A673 (cell line): ENCODE results near the gene CSNK2B. TPM values are rescaled to one million over a fixed set of nuclear protein-coding genes. Genes with fewer than 3 reads are reported as not detected.
A peak's percentile ranks its signal among the peaks of the same experiment; 100 is the strongest.

Experiments
- BruUV-seq: library from RNA; stranded (reverse); fragments of 400-500 nt; replicated peaks from 2 replicates; lab custom pipeline; 2021; lab: Mats Ljungman, UMichigan
- CTCF ChIA-PET: fragments of 300-600 bp; sonication (Branson Sonifier 250); formaldehyde crosslinking; loops from one replicate; lab custom pipeline; 2022; ENCODE audit warnings: antibody characterized with exemption; lab: Charles Lee
- POLR2A ChIA-PET: fragments of 300-600 bp; sonication (Branson Sonifier 250); formaldehyde crosslinking; loops from one replicate; lab custom pipeline; 2022; ENCODE audit warnings: antibody characterized with exemption; ENCODE audit not compliant: low non-redundant PET; lab: Charles Lee
- DNase-seq: peaks from one replicate; pipeline ENCODE4 v3.0.0-alpha.2; 2015; ENCODE audit warnings: low spot score
- H3K27ac ChIP-seq: fragments of 200-600 bp; sonication (generic); 2 replicates; pipeline ENCODE4 v1.5.1; 2016; ENCODE audit warnings: mixed run types, low read depth, mild to moderate bottlenecking, mixed read lengths, antibody characterized with exemption, low read length; ENCODE audit not compliant: poor library complexity, severe bottlenecking
- H3K27me3 ChIP-seq: fragments of 200-600 bp; sonication (generic); replicated peaks from 2 replicates; pipeline ENCODE4 v1.6.1; 2017; ENCODE audit warnings: mixed run types, low read depth, mild to moderate bottlenecking, mixed read lengths, antibody characterized with exemption, low read length; ENCODE audit not compliant: insufficient read depth, poor library complexity
- H3K36me3 ChIP-seq: fragments of 200-600 bp; sonication (generic); 2 replicates; pipeline ENCODE4 v1.6.1; 2016; ENCODE audit warnings: mixed run types, mild to moderate bottlenecking, mixed read lengths, antibody characterized with exemption, low read length; ENCODE audit not compliant: insufficient read depth, poor library complexity, severe bottlenecking
- H3K4me1 ChIP-seq: fragments of 200-600 bp; sonication (generic); 2 replicates; pipeline ENCODE4 v1.6.1; 2017; ENCODE audit warnings: mixed run types, mild to moderate bottlenecking, mixed read lengths, antibody characterized with exemption, low read length; ENCODE audit not compliant: insufficient read depth, poor library complexity, severe bottlenecking
- H3K4me3 ChIP-seq: fragments of 200-600 bp; sonication (generic); 2 replicates; pipeline ENCODE4 v1.5.1; 2016; ENCODE audit warnings: low read depth, mixed run types, mild to moderate bottlenecking, mixed read lengths, low read length; ENCODE audit not compliant: poor library complexity, severe bottlenecking
- H3K9me3 ChIP-seq: fragments of 200-600 bp; sonication (generic); 2 replicates; pipeline ENCODE4 v1.6.1; 2016; ENCODE audit warnings: mixed run types, low read depth, mild to moderate bottlenecking, mixed read lengths, antibody characterized with exemption, low read length; ENCODE audit not compliant: poor library complexity, severe bottlenecking
- CTCF ChIP-seq: fragments of 300-800, 200-600 bp; sonication (generic); conservative IDR thresholded peaks from 2 replicates; pipeline ENCODE4 v1.5.1; 2017; ENCODE audit warnings: low read depth, mild to moderate bottlenecking, antibody characterized with exemption, low read length, moderate library complexity, mixed read lengths
- EZH2 ChIP-seq: fragments of 200-600 bp; sonication (generic); IDR thresholded peaks from 2 replicates; pipeline ENCODE4 v1.6.1; 2017; ENCODE audit warnings: borderline replicate concordance, low read depth, mild to moderate bottlenecking, mixed read lengths, antibody characterized with exemption, low read length; ENCODE audit not compliant: poor library complexity, severe bottlenecking
- intact Hi-C: fragments of 100-400 bp; cut with micrococcal nuclease; formaldehyde crosslinking; loops from one replicate; pipeline ENCODE4 v1.10.0; 2022; ENCODE audit not compliant: unreplicated experiment
- total RNA-seq: library from RNA; stranded (reverse); gene quantifications from 2 replicates; pipeline ENCODE4 v1.2.3, GENCODE V29; 2021

The CSNK2B gene
- total RNA-seq, 1 experiment from 2014 or later, result 253 TPM

GRCh38 chr6:31660381-31661261 is 5.3 kb upstream of the CSNK2B start, which contains the start of gene C6orf47:
Gene C6orf47, minus strand, starts transcription at chr6:31660778. Its CDS starts 831 bp downstream, at chr6:31659947.
- CTCF ChIA-PET, result interaction anchor here (0.6 to 1.0 kb wide), 4 partner anchors 8 to 178 kb away, joined by 4 to 6 read pairs (median 4); partner anchors contain the start of gene BAG6
- DNase-seq, result peak; percentile 92
- Histone ChIP-seq H3K9me3 (no peaks in the 10 kb centered on the region), H3K36me3 (peaks cover 19% of the 10 kb centered on the region), H3K27ac (peak within 1 kb of the TSS; percentile 88), H3K27me3 (no peaks in the 10 kb centered on the region), H3K4me1 (peaks cover 39% of the 10 kb centered on the region), H3K4me3 (peak within 1 kb of the TSS; percentile 83)
- intact Hi-C loops, result loop anchor here (5.0 kb wide), 1 partner anchor 38 kb away; the partner anchor contains the start of gene PRRC2A
- POLR2A ChIA-PET, result interaction anchor here (0.5 kb wide), 1 partner anchor 24 kb away, joined by 4 read pairs; no protein-coding TSS in a partner anchor
- TF ChIP-seq EZH2, result no peak
- no peak for TF ChIP-seq CTCF
- no TSS peak for BruUV-seq

GRCh38 chr6:31661262-31662123 is 4.4 kb upstream of the CSNK2B start:
- no TSS peak for BruUV-seq

More at GRCh38 chr6:31661262-31662123, 4.4 kb upstream of the CSNK2B start:
- ChIA-PET POLR2A (no interaction called here), CTCF (interaction anchor here (0.6 to 1.0 kb wide), 4 partner anchors 9 to 179 kb away, joined by 4 to 6 read pairs (median 4); partner anchors contain the start of gene BAG6)
- DNase-seq, result no peak
- Histone ChIP-seq H3K27ac (peak overlapping the region; percentile 88), H3K9me3 (no peaks in the 10 kb centered on the region), H3K36me3 (peaks cover 19% of the 10 kb centered on the region), H3K4me1 (peaks cover 39% of the 10 kb centered on the region), H3K27me3 (no peaks in the 10 kb centered on the region), H3K4me3 (peak overlapping the region; percentile 83)
- intact Hi-C loops, result loop anchor here (5.0 kb wide), 1 partner anchor 39 kb away; the partner anchor contains the start of gene PRRC2A
- TF ChIP-seq EZH2, result no peak
- TF ChIP-seq CTCF, result no peak
